Hepatocyte (in vitro differentiated cells): Measurements from ENCODE around the gene PRKAR1B. TPM values are rescaled to one million over a fixed set of nuclear protein-coding genes. Genes with fewer than 3 reads are reported as not detected.

ENCODE experiments used
- DNase-seq: peaks from one replicate; pipeline ENCODE4 v3.0.0-alpha.2; 2016; ENCODE audit warnings: low spot score
- H2AFZ ChIP-seq: fragments of 200-600 bp; sonication (generic); 2 replicates; pipeline ENCODE4 v1.6.0; 2016; ENCODE audit warnings: antibody characterized with exemption, mild to moderate bottlenecking
- H3K27ac ChIP-seq: fragments of 200-600 bp; sonication (generic); 2 replicates; pipeline ENCODE4 v1.5.1; 2016; ENCODE audit warnings: mild to moderate bottlenecking
- H3K27me3 ChIP-seq: fragments of 200-600 bp; sonication (generic); 2 replicates; pipeline ENCODE4 v1.6.1; 2016
- H3K36me3 ChIP-seq: fragments of 200-600 bp; sonication (generic); replicated peaks from 2 replicates; pipeline ENCODE4 v1.5.1; 2016; ENCODE audit warnings: low read depth; ENCODE audit not compliant: insufficient read depth
- H3K4me1 ChIP-seq: fragments of 200-600 bp; sonication (generic); 2 replicates; pipeline ENCODE4 v1.5.1; 2016; ENCODE audit warnings: mild to moderate bottlenecking, moderate library complexity; ENCODE audit not compliant: insufficient read depth
- H3K4me2 ChIP-seq: fragments of 200-600 bp; sonication (generic); 2 replicates; pipeline ENCODE4 v1.6.0; 2016
- H3K4me3 ChIP-seq: fragments of 200-600 bp; sonication (generic); 2 replicates; pipeline ENCODE4 v1.5.1; 2016; ENCODE audit warnings: mild to moderate bottlenecking
- H3K79me2 ChIP-seq: fragments of 200-600 bp; sonication (generic); 2 replicates; pipeline ENCODE4 v1.6.0; 2017; ENCODE audit warnings: mild to moderate bottlenecking
- H3K9me2 ChIP-seq: fragments of 200-600 bp; sonication (generic); replicated peaks from 2 replicates; pipeline ENCODE4 v1.6.0; 2017; ENCODE audit warnings: mild to moderate bottlenecking; ENCODE audit not compliant: insufficient read depth
- H3K9me3 ChIP-seq: fragments of 200-600 bp; sonication (generic); 2 replicates; pipeline ENCODE4 v1.5.1; 2016; ENCODE audit warnings: low read depth, mild to moderate bottlenecking
- H4K20me1 ChIP-seq: fragments of 200-600 bp; sonication (generic); 2 replicates; pipeline ENCODE4 v1.6.0; 2016; ENCODE audit warnings: mild to moderate bottlenecking; ENCODE audit not compliant: insufficient read depth, poor library complexity, severe bottlenecking
- EZH2 ChIP-seq: fragments of 200-600 bp; sonication (generic); IDR thresholded peaks from 2 replicates; pipeline ENCODE4 v1.6.1; 2016; ENCODE audit warnings: antibody characterized with exemption, mild to moderate bottlenecking, borderline replicate concordance
- EZH2phosphoT487 ChIP-seq: fragments of 200-600 bp; sonication (generic); IDR thresholded peaks from one replicate; pipeline ENCODE4 v1.6.1; 2018; ENCODE audit warnings: antibody characterized with exemption, mild to moderate bottlenecking, low read depth, moderate library complexity; ENCODE audit not compliant: unreplicated experiment, severe bottlenecking
- WGBS: methylation state at CpG from one replicate; pipeline ENCODE4 v1.1.6; 2016; ENCODE audit warnings: low lambda C conversion rate; ENCODE audit errors: missing lambda C conversion rate; 5-methylcytosine and 5-hydroxymethylcytosine counted together
- polyA plus RNA-seq: library from polyadenylated mRNA; unstranded; fragments of >200 nt; fragmentation: Nextera tagmentation; extraction: Ambion mirVana; gene quantifications from 2 replicates; pipeline ENCODE4 v1.2.1, GENCODE V29; 2016
- total RNA-seq: library from RNA; depleted of rRNA; stranded (reverse); fragments of >200 nt; gene quantifications from 2 replicates; pipeline ENCODE4 v1.2.3, GENCODE V29; 2014
- TF ChIP-seq, protein P1 (sequence below): fragments of 200-600 bp; sonication (generic); IDR thresholded peaks from 2 replicates; pipeline ENCODE4 v1.5.1; 2016; ENCODE audit warnings: antibody characterized with exemption, mild to moderate bottlenecking; ENCODE audit not compliant: poor library complexity

Gene PRKAR1B
- total and polyA plus RNA-seq, 2 experiments from 2014 or later: 16.6 to 28.7 TPM

DNA sequence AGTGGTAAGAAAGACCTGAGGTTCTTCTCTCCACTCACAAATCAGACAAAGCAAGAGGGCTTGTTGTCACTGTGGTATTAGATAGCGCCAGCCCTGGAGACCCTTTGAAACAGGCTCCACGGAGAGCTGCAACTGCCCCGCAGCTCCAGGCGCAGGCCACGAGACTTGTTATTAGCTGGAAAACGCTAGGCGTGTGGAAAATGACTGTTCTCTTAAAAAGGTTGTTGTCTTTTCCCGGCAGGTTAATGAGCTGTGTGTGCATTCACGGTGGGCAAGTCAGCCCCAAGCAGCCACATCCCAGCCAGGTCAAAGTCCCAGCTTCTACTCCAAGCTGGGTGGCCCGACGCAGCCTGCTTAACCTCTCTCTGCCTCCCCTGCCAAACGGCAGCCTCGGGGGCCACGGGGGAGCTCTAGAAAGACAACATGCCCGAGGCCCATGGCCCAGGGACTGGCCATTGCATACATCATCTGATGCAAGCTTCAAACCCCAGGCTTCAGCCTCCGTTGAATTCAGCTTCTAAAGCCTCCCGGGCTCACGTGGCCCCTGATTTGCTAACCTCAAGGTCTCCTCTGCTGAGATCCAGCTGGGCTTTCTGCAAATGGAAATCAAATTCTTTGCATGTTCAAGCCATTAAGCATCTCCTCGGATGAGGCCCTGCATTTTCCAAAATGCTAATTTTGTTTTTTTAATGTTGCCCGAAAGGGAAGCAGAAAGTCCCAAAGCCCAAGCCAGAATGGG lies 61.9 kb downstream of the PRKAR1B start:
- Histone ChIP-seq H3K4me2 (peak overlapping the region; percentile 61), H4K20me1 (no peaks in the 10 kb centered on the region), H3K9me2 (no peaks in the 10 kb centered on the region), H3K4me3 (no peak overlapping the region), H3K79me2 (no peaks in the 10 kb centered on the region), H3K36me3 (no peaks in the 10 kb centered on the region), H3K27me3 (no peaks in the 10 kb centered on the region), H3K27ac (peak overlapping the region; percentile 51), H2AFZ (no peak overlapping the region), H3K4me1 (peaks cover 14% of the 10 kb centered on the region), H3K9me3 (no peaks in the 10 kb centered on the region)
- TF ChIP-seq EZH2phosphoT487: no peak
- TF ChIP-seq, protein P1, sequence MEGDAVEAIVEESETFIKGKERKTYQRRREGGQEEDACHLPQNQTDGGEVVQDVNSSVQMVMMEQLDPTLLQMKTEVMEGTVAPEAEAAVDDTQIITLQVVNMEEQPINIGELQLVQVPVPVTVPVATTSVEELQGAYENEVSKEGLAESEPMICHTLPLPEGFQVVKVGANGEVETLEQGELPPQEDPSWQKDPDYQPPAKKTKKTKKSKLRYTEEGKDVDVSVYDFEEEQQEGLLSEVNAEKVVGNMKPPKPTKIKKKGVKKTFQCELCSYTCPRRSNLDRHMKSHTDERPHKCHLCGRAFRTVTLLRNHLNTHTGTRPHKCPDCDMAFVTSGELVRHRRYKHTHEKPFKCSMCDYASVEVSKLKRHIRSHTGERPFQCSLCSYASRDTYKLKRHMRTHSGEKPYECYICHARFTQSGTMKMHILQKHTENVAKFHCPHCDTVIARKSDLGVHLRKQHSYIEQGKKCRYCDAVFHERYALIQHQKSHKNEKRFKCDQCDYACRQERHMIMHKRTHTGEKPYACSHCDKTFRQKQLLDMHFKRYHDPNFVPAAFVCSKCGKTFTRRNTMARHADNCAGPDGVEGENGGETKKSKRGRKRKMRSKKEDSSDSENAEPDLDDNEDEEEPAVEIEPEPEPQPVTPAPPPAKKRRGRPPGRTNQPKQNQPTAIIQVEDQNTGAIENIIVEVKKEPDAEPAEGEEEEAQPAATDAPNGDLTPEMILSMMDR: no peak
- no peak for TF ChIP-seq EZH2
- 67% methylated on average over 20 of the region's 20 CpGs for WGBS
- DNase-seq: peak; percentile 37

DNA sequence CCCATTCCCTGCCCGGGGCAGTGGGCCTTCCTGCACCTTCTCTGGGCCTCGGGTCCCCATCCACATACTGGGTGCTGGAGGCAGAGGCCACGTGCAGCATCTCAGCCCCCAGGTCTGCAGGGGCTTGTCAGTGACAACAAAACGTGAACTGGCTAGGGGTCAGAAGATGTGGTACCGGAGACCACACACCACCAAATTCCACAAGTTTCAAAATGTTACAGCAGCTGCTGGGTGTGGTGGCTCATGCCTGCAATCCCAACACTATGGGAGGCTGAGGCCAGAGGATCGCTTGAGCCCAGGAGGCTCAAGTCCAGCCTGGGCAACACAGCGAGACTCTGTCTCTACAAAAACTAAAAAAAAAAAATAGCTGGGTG lies 62.7 kb downstream of the PRKAR1B start:
- Histone ChIP-seq H2AFZ (no peak overlapping the region), H3K4me1 (peaks cover 14% of the 10 kb centered on the region), H3K27me3 (no peaks in the 10 kb centered on the region), H3K36me3 (no peaks in the 10 kb centered on the region), H3K27ac (peak overlapping the region; percentile 51), H3K4me3 (no peak overlapping the region), H3K79me2 (no peaks in the 10 kb centered on the region), H3K4me2 (no peak overlapping the region), H4K20me1 (no peaks in the 10 kb centered on the region), H3K9me3 (no peaks in the 10 kb centered on the region), H3K9me2 (no peaks in the 10 kb centered on the region)
- TF ChIP-seq EZH2 (no peak), EZH2phosphoT487 (no peak)
- TF ChIP-seq, protein P1: no peak
- 95% methylated on average over 7 of the region's 7 CpGs for WGBS
- DNase-seq: no peak

DNA sequence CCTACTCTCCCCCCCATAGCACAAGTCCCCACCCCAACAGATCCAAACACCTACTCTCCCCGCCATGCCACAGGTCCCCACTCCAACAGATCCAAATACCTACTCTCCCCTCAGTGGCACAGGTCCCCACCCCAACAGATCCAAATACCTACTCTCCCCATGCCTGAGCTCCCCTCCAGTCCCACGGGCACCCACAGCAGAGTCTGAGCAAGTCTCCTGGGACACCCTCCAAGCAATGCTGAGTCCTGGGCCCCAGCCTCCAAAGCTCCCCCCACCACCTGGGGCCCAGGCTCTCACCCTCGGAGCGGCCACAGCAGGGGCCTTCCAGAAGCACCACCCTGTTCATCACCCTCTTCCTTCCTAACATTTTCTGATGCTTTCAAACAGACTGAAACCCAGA lies 64.5 kb downstream of the PRKAR1B start:
- DNase-seq: no peak
- 93% methylated on average over 3 of the region's 4 CpGs for WGBS
- TF ChIP-seq EZH2 (no peak), EZH2phosphoT487 (no peak)
- TF ChIP-seq, protein P1: no peak
- Histone ChIP-seq H3K36me3 (no peaks in the 10 kb centered on the region), H3K4me3 (no peak overlapping the region), H3K4me1 (peaks cover 14% of the 10 kb centered on the region), H3K9me3 (no peaks in the 10 kb centered on the region), H2AFZ (no peak overlapping the region), H3K27me3 (no peaks in the 10 kb centered on the region), H4K20me1 (no peaks in the 10 kb centered on the region), H3K4me2 (no peak overlapping the region), H3K9me2 (no peaks in the 10 kb centered on the region), H3K27ac (no peak overlapping the region), H3K79me2 (no peaks in the 10 kb centered on the region)

DNA sequence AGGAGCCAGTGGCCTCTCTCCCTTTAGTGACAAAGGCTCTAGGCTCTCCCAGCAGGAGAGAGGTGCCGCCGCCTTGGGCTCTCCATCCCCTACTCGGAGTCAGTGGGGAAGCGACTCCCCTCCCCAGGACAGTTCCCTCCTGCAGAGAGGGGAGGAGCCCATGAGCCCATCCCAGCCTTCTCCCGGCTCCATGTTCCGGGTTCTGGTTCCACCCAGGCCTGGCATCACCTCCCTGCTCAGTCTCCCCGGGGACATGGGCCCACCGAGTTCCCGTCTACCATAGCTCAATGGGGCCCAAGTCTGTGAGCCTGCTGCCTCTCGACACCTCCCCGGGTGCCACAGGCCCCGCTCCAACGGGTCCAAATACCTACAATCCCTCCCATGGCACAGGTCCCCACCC lies 67.1 kb downstream of the PRKAR1B start:
- Histone ChIP-seq H3K4me2 (no peak overlapping the region), H3K9me2 (no peaks in the 10 kb centered on the region), H3K4me3 (no peak overlapping the region), H3K36me3 (no peaks in the 10 kb centered on the region), H3K27me3 (no peaks in the 10 kb centered on the region), H3K79me2 (no peaks in the 10 kb centered on the region), H3K4me1 (peaks cover 5% of the 10 kb centered on the region), H3K9me3 (no peaks in the 10 kb centered on the region), H2AFZ (no peak overlapping the region), H3K27ac (no peak overlapping the region), H4K20me1 (no peaks in the 10 kb centered on the region)
- no peak for DNase-seq
- TF ChIP-seq EZH2phosphoT487: no peak
- TF ChIP-seq, protein P1: no peak
- 94% methylated on average over 9 of the region's 13 CpGs for WGBS
